K562 (cell line): Measurements from ENCODE around the gene RCHY1. TPM values are rescaled to one million over a fixed set of nuclear protein-coding genes. Genes with fewer than 3 reads are reported as not detected.

Experiments used
- ATAC-seq: fragments of 200-7000 bp; cut with Tn5 transposase; 3 replicates; pipeline ENCODE4 v1.9.1; 2020; ENCODE audit warnings: moderate library complexity
- BruUV-seq: library from RNA; stranded (reverse); fragments of 400-500 nt; replicated peaks from 2 replicates; lab custom pipeline; 2021; lab: Mats Ljungman, UMichigan
- CTCF ChIA-PET: fragments of 300-600 bp; formaldehyde crosslinking; extraction: SDS; loops from one replicate; lab custom pipeline; 2021; ENCODE audit warnings: low intra/inter-chr PET ratio; lab: Yijun Ruan, JAX
- POLR2A ChIA-PET: fragments of 300-600, 350-650 bp; sonication (Branson Sonifier 250); formaldehyde crosslinking; extraction: SDS; loops from one replicate; lab custom pipeline; 2021; ENCODE audit warnings: antibody characterized with exemption, inconsistent platforms; lab: Yijun Ruan, JAX
- DNase-seq, 4 experiments: peaks; one replicate each; pipeline versions ENCODE4 v3.0.0 to v3.0.0-alpha.2; 2011 to 2018; ENCODE audit warnings: low spot score in 3 of 4, mixed read lengths in 3 of 4; ENCODE audit errors: extremely low read depth in 1 of 4
- FAIRE-seq: peaks from 2 replicates; lab custom pipeline; 2011; peaks lifted over from hg19 to GRCh38; lab: Jason Lieb, UNC
- H2AFZ ChIP-seq: 2 replicates; pipeline ENCODE4 v1.6.0; 2011; ENCODE audit warnings: low read depth, low read length, control low read depth, inconsistent platforms
- H3K27ac ChIP-seq: fragments of 200-600 bp; 3 replicates; pipeline ENCODE4 v1.8.0; 2011; ENCODE audit warnings: low read depth, mild to moderate bottlenecking, control low read depth, inconsistent platforms, low read length, moderate library complexity, mixed read lengths; ENCODE audit errors: extremely low read depth
- H3K27me3 ChIP-seq, 2 experiments: fragments of 300-600 bp in 1 of 2; 2 replicates in 1 of 2; 3 replicates in 1 of 2; pipeline versions ENCODE4 v1.6.0 to v1.8.0; 2011; ENCODE audit warnings: inconsistent platforms in 2 of 2, low read length in 2 of 2, mild to moderate bottlenecking in 1 of 2, mixed read lengths in 1 of 2, moderate library complexity in 1 of 2; ENCODE audit not compliant: control insufficient read depth in 2 of 2, insufficient read depth in 2 of 2
- H3K36me3 ChIP-seq: fragments of 300-600 bp; 3 replicates; pipeline ENCODE4 v1.8.0; 2011; ENCODE audit warnings: mild to moderate bottlenecking, low read length, inconsistent platforms; ENCODE audit not compliant: control insufficient read depth, insufficient read depth
- H3K4me1 ChIP-seq, 2 experiments: fragments of 200-600 bp in 1 of 2; replicated peaks in 1 of 2; 2 replicates in 1 of 2; 3 replicates in 1 of 2; pipeline versions ENCODE4 v1.5.1 to v1.8.0; 2011; ENCODE audit warnings: inconsistent platforms in 2 of 2, low read length in 2 of 2, mild to moderate bottlenecking in 1 of 2, mixed read lengths in 1 of 2, moderate library complexity in 1 of 2; ENCODE audit not compliant: control insufficient read depth in 2 of 2, insufficient read depth in 2 of 2
- H3K4me2 ChIP-seq: 2 replicates; pipeline ENCODE4 v1.6.1; 2011; ENCODE audit warnings: low read length, control low read depth, inconsistent platforms, mixed read lengths; ENCODE audit not compliant: insufficient read depth
- H3K4me3 ChIP-seq: fragments of 200-600 bp; sonication (generic), shearing (Covaris generic); 2 replicates; pipeline ENCODE4 v1.5.1; 2016; ENCODE audit warnings: control low read depth, inconsistent platforms
- H3K79me2 ChIP-seq: fragments of 200-600 bp; 3 replicates; pipeline ENCODE4 v1.8.0; 2011; ENCODE audit warnings: low read length, inconsistent platforms; ENCODE audit not compliant: control insufficient read depth, insufficient read depth
- H3K9ac ChIP-seq, 2 experiments: 2 replicates each; pipeline versions ENCODE4 v1.6.0 to v1.6.1; 2011; ENCODE audit warnings: low read depth in 2 of 2, low read length in 2 of 2, control low read depth in 1 of 2, inconsistent platforms in 1 of 2, mild to moderate bottlenecking in 1 of 2, mixed read lengths in 1 of 2; ENCODE audit not compliant: insufficient read depth in 1 of 2
- H3K9me1 ChIP-seq: one replicate; pipeline ENCODE4 v1.6.0; 2011; ENCODE audit warnings: inconsistent platforms, mild to moderate bottlenecking, low read length, moderate library complexity; ENCODE audit not compliant: control insufficient read depth, insufficient read depth
- H3K9me3 ChIP-seq: replicated peaks from 2 replicates; pipeline ENCODE4 v1.5.1; 2011; ENCODE audit warnings: low read depth, low read length, inconsistent platforms; ENCODE audit not compliant: control insufficient read depth, insufficient read depth
- H4K20me1 ChIP-seq: replicated peaks from 2 replicates; pipeline ENCODE4 v1.6.1; 2011; ENCODE audit warnings: low read length, inconsistent platforms, mixed read lengths; ENCODE audit not compliant: control insufficient read depth, insufficient read depth
- BMI1 ChIP-seq: fragments of 150-350 bp; IDR thresholded peaks from 2 replicates; pipeline ENCODE4 v1.6.1; 2014; ENCODE audit warnings: low read length
- CREBBP ChIP-seq: IDR thresholded peaks from one replicate; pipeline ENCODE4 v1.6.1; 2012; ENCODE audit warnings: low read depth, mild to moderate bottlenecking, control low read depth, inconsistent platforms, low read length
- ETV1 ChIP-seq: fragments of 450-650 bp; conservative IDR thresholded peaks from 2 replicates; pipeline ENCODE4 v1.6.1; 2016; ENCODE audit warnings: missing genetic modification characterization, control low read depth, low read depth, missing compliant biosample characterization
- MTA1 ChIP-seq: fragments of 450-650 bp; IDR thresholded peaks from 2 replicates; pipeline ENCODE4 v1.6.1; 2017; ENCODE audit warnings: borderline replicate concordance
- POLR2B ChIP-seq: fragments of 450-650 bp; IDR thresholded peaks from 2 replicates; pipeline ENCODE4 v1.6.1; 2018; ENCODE audit warnings: low read depth; ENCODE audit not compliant: partially characterized antibody
- RBM25 ChIP-seq: fragments of 200-400 bp; formaldehyde crosslinking; IDR thresholded peaks from 2 replicates; pipeline ENCODE4 v1.6.1; 2018; ENCODE audit warnings: low read length, low read depth, moderate library complexity; ENCODE audit not compliant: severe bottlenecking
- ZFP30 ChIP-seq: fragments of 250-450 bp; sonication (Bioruptor Pico); IDR thresholded peaks from 2 replicates; pipeline ENCODE4 v1.8.0; 2022; ENCODE audit warnings: moderate library complexity, mild to moderate bottlenecking, inconsistent platforms, borderline replicate concordance
- ZNF121 ChIP-seq: sonication (generic); formaldehyde crosslinking; conservative IDR thresholded peaks from 2 replicates; pipeline ENCODE4 v1.8.0; 2022; ENCODE audit warnings: missing genetic modification reagents
- ZNF311 ChIP-seq: fragments of 250-450 bp; sonication (Bioruptor Pico); IDR thresholded peaks from 2 replicates; pipeline ENCODE4 v1.4.0; 2020; ENCODE audit warnings: mild to moderate bottlenecking, moderate library complexity
- ZNF41 ChIP-seq: fragments of 250-450 bp; sonication (Bioruptor Pico); conservative IDR thresholded peaks from 2 replicates; pipeline ENCODE4 v1.4.0; 2020; ENCODE audit warnings: mild to moderate bottlenecking
- WGBS: fragments of 100-300 bp; shearing (Covaris generic); methylation state at CpG from one replicate; pipeline ENCODE4 v1.1.6; 2016; ENCODE audit warnings: low coverage, mixed read lengths; ENCODE audit not compliant: insufficient coverage; ENCODE audit errors: missing lambda C conversion rate; 5-methylcytosine and 5-hydroxymethylcytosine counted together
- in situ Hi-C: fragments of 300-500 bp; cut with MboI; formaldehyde crosslinking; loops from 4 replicates; pipeline ENCODE4 v1.15.0; 2018; ENCODE audit warnings: inconsistent platforms, mixed read lengths
- intact Hi-C: fragments of 100-400 bp; cut with micrococcal nuclease; formaldehyde crosslinking; loops from 2 replicates; pipeline ENCODE4 v1.14.2; 2022
- polyA plus RNA-seq, 8 experiments: library from polyadenylated mRNA; depleted of rRNA in 4 of 8; stranded (reverse) in 5 of 8; unstranded in 3 of 8; fragments of >200 nt; fragmentation: Nextera tagmentation in 2 of 8; fragmentation: Illumina TruSeq in 1 of 8; extraction: Ambion mirVana in 2 of 8; extraction: Trizol in 1 of 8; gene quantifications; 2 replicates each; pipeline versions ENCODE4 v1.2.1 to v1.2.3, GENCODE V29; 2011 to 2014; ENCODE audit warnings: inconsistent platforms in 1 of 8, missing spikeins in 1 of 8
- total RNA-seq, 7 experiments: library from RNA; depleted of rRNA in 6 of 7; stranded (reverse); fragments of >200 nt in 6 of 7; fragmentation: Illumina TruSeq in 2 of 7; extraction: Trizol in 2 of 7; gene quantifications; 2 replicates each; pipeline versions ENCODE4 v1.2.1 to v1.2.3, GENCODE V29; 2011 to 2021; ENCODE audit warnings: low replicate concordance in 1 of 7

Gene RCHY1
- total and polyA plus RNA-seq, 9 of the 15 experiments (the other 6 are each of a cell fraction or from before 2014, with no cell fraction given): 27.3 to 85.1 (median 45.9) TPM

- POLR2A ChIA-PET: interaction anchor here (1.5 to 1.7 kb wide), 2 partner anchors 10 to 15 kb away, joined by 4 to 6 read pairs; partner anchors contain the start of genes RCHY1 and THAP6
- CTCF ChIA-PET: no interaction called here
- H3K4me3 ChIP-seq: no peak overlapping the region
- no peaks in the 10 kb centered on the region for H4K20me1 ChIP-seq
- intact Hi-C loops: no loop called here
- H3K9me3 ChIP-seq: no peaks in the 10 kb centered on the region; the same call in 1 of the 2 replicates
- H3K9me1 ChIP-seq: no peaks in the 10 kb centered on the region
- DNase-seq: no peak
- no peak overlapping the region for H3K9ac ChIP-seq
- ATAC-seq: no peak
- TF ChIP-seq POLR2B (no peak), ZFP30 (CRISPR knock-in tag) (no peak), ZNF121 (peak; percentile 91), RBM25 (peak; percentile 6)
- TF ChIP-seq, all 486 proteins: peak for 2
- no peaks in the 10 kb centered on the region for H3K27me3 ChIP-seq
- H3K4me1 ChIP-seq: peaks cover 0 to 3% of the 10 kb centered on the region in 2 experiments; a peak in 1 of 5 replicates
- H3K36me3 ChIP-seq: peaks cover 65% of the 10 kb centered on the region
- H2AFZ ChIP-seq: no peak overlapping the region
- BruUV-seq: no TSS peak
- H3K4me2 ChIP-seq: no peak overlapping the region
- in situ Hi-C loops: no loop called here
- WGBS: 90% methylated on average over 2 of the region's 2 CpGs
- H3K79me2 ChIP-seq: peaks cover 47% of the 10 kb centered on the region
- no peak overlapping the region for H3K27ac ChIP-seq
- no peak for FAIRE-seq
Observed at GRCh38 chr4:75499900-75500299, 14.3 kb downstream of the RCHY1 start.

- H2AFZ ChIP-seq: no peak overlapping the region
- no peak for ATAC-seq
- BruUV-seq: no TSS peak
- ChIA-PET POLR2A (interaction anchor here (0.9 to 1.2 kb wide), 2 partner anchors 13 to 15 kb away, joined by 3 to 6 read pairs; no protein-coding TSS in a partner anchor), CTCF (no interaction called here)
- no peak overlapping the region for H3K4me2 ChIP-seq
- H3K27ac ChIP-seq: no peak overlapping the region; the same call in 2 of the 3 replicates
- intact Hi-C loops (no loop called here), in situ Hi-C loops (no loop called here)
- H3K9ac ChIP-seq: no peak overlapping the region
- peaks cover 48% of the 10 kb centered on the region for H3K79me2 ChIP-seq
- 76% methylated on average over 2 of the region's 2 CpGs for WGBS
- H3K36me3 ChIP-seq: peaks cover 64% of the 10 kb centered on the region
- H3K9me3 ChIP-seq: no peaks in the 10 kb centered on the region; the same call in 1 of the 2 replicates
- FAIRE-seq: no peak
- TF ChIP-seq MTA1 (no peak), ZNF311 (CRISPR knock-in tag) (no peak), BMI1 (no peak), ZNF41 (no peak), CREBBP (no peak), RBM25 (no peak), ETV1 (tag) (no peak)
- H3K27me3 ChIP-seq: no peaks in the 10 kb centered on the region
- H3K4me1 ChIP-seq: peaks cover 0 to 3% of the 10 kb centered on the region in 2 experiments; a peak in 1 of 5 replicates
- no peak overlapping the region for H3K4me3 ChIP-seq
- H3K9me1 ChIP-seq: no peaks in the 10 kb centered on the region
- no peaks in the 10 kb centered on the region for H4K20me1 ChIP-seq
- DNase-seq: no peak
Observed at GRCh38 chr4:75498041-75498440, 16.2 kb downstream of the RCHY1 start.
